HL-60/S4 treated with phorbol 12-myristate 13-acetate at 8.2 ng/mL for 4 days and 3 days (cell line): Measurements from ENCODE around the gene PIP5K1C.
"Not testable (repeated sequence)": the region's sequence is repeated elsewhere in the genome, so short reads cannot be mapped to it uniquely, and the experiment has no call there.

ENCODE experiments used
- in situ Hi-C: fragments of 300-500 bp; cut with MboI; formaldehyde crosslinking; loops from 2 replicates; pipeline ENCODE4 v1.15.0; 2022; ENCODE audit warnings: low sequenced_read_pairs

The PIP5K1C gene

GRCh38 chr19:3661284-3662238 is 38.7 kb downstream of the PIP5K1C start:
- in situ Hi-C loops, result no loop called here

GRCh38 chr19:3660493-3661219 is 39.6 kb downstream of the PIP5K1C start:
- in situ Hi-C loops, result no loop called here

GRCh38 chr19:3659746-3660112 is 40.5 kb downstream of the PIP5K1C start:
- in situ Hi-C loops, result no loop called here

GRCh38 chr19:3658870-3659745 is 41.2 kb downstream of the PIP5K1C start:
- in situ Hi-C loops, result no loop called here

GRCh38 chr19:3658004-3658869 is 42.0 kb downstream of the PIP5K1C start:
- in situ Hi-C loops, result no loop called here

GRCh38 chr19:3657395-3657769 is 42.9 kb downstream of the PIP5K1C start:
- in situ Hi-C loops, result no loop called here

- in situ Hi-C loops, result no loop called here
Measured at GRCh38 chr19:3656747-3657394, 43.4 kb downstream of the PIP5K1C start.

GRCh38 chr19:3656073-3656746 is 44.1 kb downstream of the PIP5K1C start:
- in situ Hi-C loops, result no loop called here

GRCh38 chr19:3655402-3656072 is 44.7 kb downstream of the PIP5K1C start:
- in situ Hi-C loops, result no loop called here

- in situ Hi-C loops, result no loop called here
Measured at GRCh38 chr19:3653865-3654513, 46.3 kb downstream of the PIP5K1C start.

- in situ Hi-C loops, result no loop called here
Measured at GRCh38 chr19:3653081-3653795, 47.0 kb downstream of the PIP5K1C start.

- in situ Hi-C loops, result no loop called here
Measured at GRCh38 chr19:3652422-3652821, 47.8 kb downstream of the PIP5K1C start.

GRCh38 chr19:3651684-3652083 is 48.6 kb downstream of the PIP5K1C start:
- in situ Hi-C loops, result no loop called here

- in situ Hi-C loops, result no loop called here
Measured at GRCh38 chr19:3649888-3650287, 50.4 kb downstream of the PIP5K1C start.

- in situ Hi-C loops, result no loop called here
Measured at GRCh38 chr19:3648037-3648905, 52.0 kb downstream of the PIP5K1C start.

GRCh38 chr19:3647102-3647501 is 53.2 kb downstream of the PIP5K1C start:
- in situ Hi-C loops, result not testable (repeated sequence)
